HEK293 (cell line): ENCODE results near the gene C1QC.

Experiments
- CTCF ChIA-PET: fragments of 350-600 bp; formaldehyde crosslinking; extraction: SDS; loops from one replicate; lab custom pipeline; 2021; ENCODE audit warnings: antibody characterized with exemption; lab: Yijun Ruan, JAX
- POLR2A ChIA-PET: fragments of 300-600 bp; formaldehyde crosslinking; extraction: SDS; loops from one replicate; lab custom pipeline; 2020; ENCODE audit warnings: antibody characterized with exemption, inconsistent platforms; lab: Yijun Ruan, JAX
- H3K27ac ChIP-seq: fragments of 200-500 bp; sonication (Bioruptor generic); 2 replicates; pipeline ENCODE4 v1.5.1; 2014; ENCODE audit warnings: low read depth, low read length, control low read depth, inconsistent platforms; ENCODE audit errors: extremely low read depth
- H3K36me3 ChIP-seq, 2 experiments: fragments of 200-500 bp in 1 of 2; sonication (Bioruptor generic) in 1 of 2; 1 replicate in 1 of 2; 2 replicates in 1 of 2; pipeline ENCODE4 v1.5.1; 2014 to 2017; ENCODE audit warnings: inconsistent platforms in 2 of 2, low read length in 2 of 2; ENCODE audit not compliant: control insufficient read depth in 2 of 2, insufficient read depth in 1 of 2
- H3K4me1 ChIP-seq: fragments of 200-500 bp; sonication (Bioruptor generic); 2 replicates; pipeline ENCODE4 v1.5.1; 2014; ENCODE audit warnings: mild to moderate bottlenecking, low read length, inconsistent platforms; ENCODE audit not compliant: control insufficient read depth, insufficient read depth
- H3K4me3 ChIP-seq: 2 replicates; pipeline ENCODE4 v1.5.1; 2011; ENCODE audit warnings: low read depth, mild to moderate bottlenecking, control low read depth, low read length, moderate library complexity
- H3K9me3 ChIP-seq: fragments of 200-500 bp; sonication (Bioruptor generic); 2 replicates; pipeline ENCODE4 v1.5.1; 2014; ENCODE audit warnings: low read depth, low read length, inconsistent platforms; ENCODE audit not compliant: control insufficient read depth, insufficient read depth
- FEZF1 ChIP-seq: fragments of 450-650 bp; formaldehyde crosslinking; IDR thresholded peaks from 2 replicates; pipeline ENCODE4 v1.5.1; 2016; ENCODE audit warnings: missing biosample characterization, missing genetic modification characterization
- KLF1 ChIP-seq: fragments of 450-650 bp; formaldehyde crosslinking; IDR thresholded peaks from 2 replicates; pipeline ENCODE4 v1.5.1; 2016; ENCODE audit warnings: missing biosample characterization, missing genetic modification characterization
- OVOL3 ChIP-seq: fragments of 450-650 bp; formaldehyde crosslinking; IDR thresholded peaks from 2 replicates; pipeline ENCODE4 v1.5.1; 2016; ENCODE audit warnings: missing biosample characterization, missing genetic modification characterization
- ZBTB48 ChIP-seq: fragments of 450-650 bp; formaldehyde crosslinking; IDR thresholded peaks from 2 replicates; pipeline ENCODE4 v1.5.1; 2016; ENCODE audit warnings: missing biosample characterization, missing genetic modification characterization
- ZEB2 ChIP-seq: fragments of 450-650 bp; formaldehyde crosslinking; IDR thresholded peaks from 2 replicates; pipeline ENCODE4 v1.5.1; 2016; ENCODE audit warnings: missing biosample characterization, missing genetic modification characterization
- ZFHX2 ChIP-seq: fragments of 450-650 bp; formaldehyde crosslinking; conservative IDR thresholded peaks from 2 replicates; pipeline ENCODE4 v1.5.1; 2016; ENCODE audit warnings: missing biosample characterization, missing genetic modification characterization
- ZFP41 ChIP-seq: fragments of 450-650 bp; formaldehyde crosslinking; IDR thresholded peaks from 2 replicates; pipeline ENCODE4 v1.5.1; 2016; ENCODE audit warnings: missing biosample characterization, missing genetic modification characterization, borderline replicate concordance
- ZIC2 ChIP-seq: fragments of 450-650 bp; formaldehyde crosslinking; IDR thresholded peaks from 2 replicates; pipeline ENCODE4 v1.5.1; 2016; ENCODE audit warnings: missing biosample characterization, missing genetic modification characterization
- ZNF354C ChIP-seq: fragments of 450-650 bp; formaldehyde crosslinking; IDR thresholded peaks from 2 replicates; pipeline ENCODE4 v1.5.1; 2016; ENCODE audit warnings: missing biosample characterization, missing genetic modification characterization, low read depth, borderline replicate concordance
- ZNF555 ChIP-seq: fragments of 450-650 bp; formaldehyde crosslinking; conservative IDR thresholded peaks from 2 replicates; pipeline ENCODE4 v1.5.1; 2017; ENCODE audit warnings: missing biosample characterization, mild to moderate bottlenecking, missing genetic modification characterization, inconsistent platforms
- ZNF747 ChIP-seq: fragments of 450-650 bp; formaldehyde crosslinking; IDR thresholded peaks from 2 replicates; pipeline ENCODE4 v1.5.1; 2016; ENCODE audit warnings: missing biosample characterization, missing genetic modification characterization
- ZNF768 ChIP-seq: fragments of 450-650 bp; formaldehyde crosslinking; IDR thresholded peaks from 2 replicates; pipeline ENCODE4 v1.5.1; 2018; ENCODE audit warnings: missing biosample characterization, mild to moderate bottlenecking, missing genetic modification characterization
- ZNF791 ChIP-seq: fragments of 450-650 bp; formaldehyde crosslinking; IDR thresholded peaks from 2 replicates; pipeline ENCODE4 v1.5.1; 2016; ENCODE audit warnings: missing biosample characterization, missing genetic modification characterization
- TF ChIP-seq, protein P1 (sequence below): fragments of 450-650 bp; formaldehyde crosslinking; IDR thresholded peaks from 2 replicates; pipeline ENCODE4 v1.5.1; 2016; ENCODE audit warnings: missing biosample characterization, missing genetic modification characterization, borderline replicate concordance
- TF ChIP-seq, protein P2 (sequence below): fragments of 450-650 bp; formaldehyde crosslinking; IDR thresholded peaks from 2 replicates; pipeline ENCODE4 v1.5.1; 2016; ENCODE audit warnings: missing biosample characterization, missing genetic modification characterization, borderline replicate concordance

The C1QC gene

DNA sequence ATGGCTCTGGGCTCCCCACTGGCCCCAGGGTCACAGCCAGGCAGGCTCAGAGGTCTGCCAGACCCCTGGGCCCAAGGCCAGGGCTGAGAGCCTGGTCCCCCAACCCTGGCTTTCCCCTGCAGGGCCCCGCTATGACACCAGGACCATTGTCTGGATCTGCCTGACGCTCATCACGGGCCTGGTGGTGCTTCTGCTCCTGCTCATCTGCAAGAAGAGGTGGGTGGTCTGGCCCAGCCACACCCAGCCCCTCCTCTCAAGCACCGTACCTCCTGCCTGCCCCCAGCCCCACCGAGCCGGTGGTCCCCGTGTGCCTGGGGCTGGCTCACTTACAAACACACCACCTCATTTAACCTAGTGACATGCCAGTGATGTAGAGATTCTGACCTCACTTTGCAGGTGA is 48.3 kb upstream of the C1QC start:
- ChIA-PET CTCF (interaction anchor here (0.7 kb wide), 1 partner anchor 137 kb away, joined by 3 read pairs; no protein-coding TSS in a partner anchor), POLR2A (no interaction called here)
- Histone ChIP-seq H3K4me3 (no peak overlapping the region), H3K9me3 (no peaks in the 10 kb centered on the region), H3K4me1 (no peaks in the 10 kb centered on the region), H3K36me3 (no peaks in the 10 kb centered on the region), H3K27ac (no peak overlapping the region)
- TF ChIP-seq ZNF768 (0 out of 2 replicates have a peak, but pooled peaks have one; percentile 23), FEZF1 (no peak)

DNA sequence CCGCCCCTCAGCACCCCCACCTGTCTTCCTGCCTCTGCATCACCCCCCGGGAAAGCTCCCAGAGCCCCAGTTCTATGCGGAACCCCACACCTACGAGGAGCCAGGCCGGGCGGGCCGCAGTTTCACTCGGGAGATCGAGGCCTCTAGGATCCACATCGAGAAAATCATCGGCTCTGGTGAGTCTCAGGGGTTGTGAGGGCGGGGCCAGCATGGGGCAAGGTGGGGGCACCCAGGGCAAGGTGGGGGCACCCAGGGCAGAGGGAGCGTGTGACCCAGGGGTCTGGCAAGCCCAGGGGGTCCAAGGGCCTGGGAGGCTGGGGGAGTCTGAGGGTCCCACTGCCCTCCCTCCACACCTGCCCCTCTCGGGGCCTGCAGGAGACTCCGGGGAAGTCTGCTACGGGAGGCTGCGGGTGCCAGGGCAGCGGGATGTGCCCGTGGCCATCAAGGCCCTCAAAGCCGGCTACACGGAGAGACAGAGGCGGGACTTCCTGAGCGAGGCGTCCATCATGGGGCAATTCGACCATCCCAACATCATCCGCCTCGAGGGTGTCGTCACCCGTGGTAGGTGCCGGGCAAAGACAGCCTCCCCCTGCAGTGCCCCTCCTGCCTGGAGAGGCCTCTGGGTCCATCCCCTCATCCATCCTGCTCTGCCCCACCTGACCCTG is 46.0 kb upstream of the C1QC start:
- no peak overlapping the region for H3K4me3 ChIP-seq
- TF ChIP-seq OVOL3 (tag by site-specific recombination) = no peak
- TF ChIP-seq ZFHX2 (tag by site-specific recombination) = no peak
- no peak for TF ChIP-seq ZNF768
- no peak for TF ChIP-seq ZFP41
- no peak for TF ChIP-seq ZNF791 (tag by site-specific recombination)
- TF ChIP-seq, protein P1, sequence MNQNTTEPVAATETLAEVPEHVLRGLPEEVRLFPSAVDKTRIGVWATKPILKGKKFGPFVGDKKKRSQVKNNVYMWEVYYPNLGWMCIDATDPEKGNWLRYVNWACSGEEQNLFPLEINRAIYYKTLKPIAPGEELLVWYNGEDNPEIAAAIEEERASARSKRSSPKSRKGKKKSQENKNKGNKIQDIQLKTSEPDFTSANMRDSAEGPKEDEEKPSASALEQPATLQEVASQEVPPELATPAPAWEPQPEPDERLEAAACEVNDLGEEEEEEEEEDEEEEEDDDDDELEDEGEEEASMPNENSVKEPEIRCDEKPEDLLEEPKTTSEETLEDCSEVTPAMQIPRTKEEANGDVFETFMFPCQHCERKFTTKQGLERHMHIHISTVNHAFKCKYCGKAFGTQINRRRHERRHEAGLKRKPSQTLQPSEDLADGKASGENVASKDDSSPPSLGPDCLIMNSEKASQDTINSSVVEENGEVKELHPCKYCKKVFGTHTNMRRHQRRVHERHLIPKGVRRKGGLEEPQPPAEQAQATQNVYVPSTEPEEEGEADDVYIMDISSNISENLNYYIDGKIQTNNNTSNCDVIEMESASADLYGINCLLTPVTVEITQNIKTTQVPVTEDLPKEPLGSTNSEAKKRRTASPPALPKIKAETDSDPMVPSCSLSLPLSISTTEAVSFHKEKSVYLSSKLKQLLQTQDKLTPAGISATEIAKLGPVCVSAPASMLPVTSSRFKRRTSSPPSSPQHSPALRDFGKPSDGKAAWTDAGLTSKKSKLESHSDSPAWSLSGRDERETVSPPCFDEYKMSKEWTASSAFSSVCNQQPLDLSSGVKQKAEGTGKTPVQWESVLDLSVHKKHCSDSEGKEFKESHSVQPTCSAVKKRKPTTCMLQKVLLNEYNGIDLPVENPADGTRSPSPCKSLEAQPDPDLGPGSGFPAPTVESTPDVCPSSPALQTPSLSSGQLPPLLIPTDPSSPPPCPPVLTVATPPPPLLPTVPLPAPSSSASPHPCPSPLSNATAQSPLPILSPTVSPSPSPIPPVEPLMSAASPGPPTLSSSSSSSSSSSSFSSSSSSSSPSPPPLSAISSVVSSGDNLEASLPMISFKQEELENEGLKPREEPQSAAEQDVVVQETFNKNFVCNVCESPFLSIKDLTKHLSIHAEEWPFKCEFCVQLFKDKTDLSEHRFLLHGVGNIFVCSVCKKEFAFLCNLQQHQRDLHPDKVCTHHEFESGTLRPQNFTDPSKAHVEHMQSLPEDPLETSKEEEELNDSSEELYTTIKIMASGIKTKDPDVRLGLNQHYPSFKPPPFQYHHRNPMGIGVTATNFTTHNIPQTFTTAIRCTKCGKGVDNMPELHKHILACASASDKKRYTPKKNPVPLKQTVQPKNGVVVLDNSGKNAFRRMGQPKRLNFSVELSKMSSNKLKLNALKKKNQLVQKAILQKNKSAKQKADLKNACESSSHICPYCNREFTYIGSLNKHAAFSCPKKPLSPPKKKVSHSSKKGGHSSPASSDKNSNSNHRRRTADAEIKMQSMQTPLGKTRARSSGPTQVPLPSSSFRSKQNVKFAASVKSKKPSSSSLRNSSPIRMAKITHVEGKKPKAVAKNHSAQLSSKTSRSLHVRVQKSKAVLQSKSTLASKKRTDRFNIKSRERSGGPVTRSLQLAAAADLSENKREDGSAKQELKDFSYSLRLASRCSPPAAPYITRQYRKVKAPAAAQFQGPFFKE (tag by site-specific recombination) = no peak
- TF ChIP-seq ZNF747 (tag by site-specific recombination) = no peak
- TF ChIP-seq KLF1 (tag by site-specific recombination) = no peak
- H3K4me1 ChIP-seq = no peaks in the 10 kb centered on the region
- no peaks in the 10 kb centered on the region for H3K9me3 ChIP-seq
- H3K27ac ChIP-seq = no peak overlapping the region
- H3K36me3 ChIP-seq = no peaks in the 10 kb centered on the region
- CTCF ChIA-PET = no interaction called here
- POLR2A ChIA-PET = no interaction called here

DNA sequence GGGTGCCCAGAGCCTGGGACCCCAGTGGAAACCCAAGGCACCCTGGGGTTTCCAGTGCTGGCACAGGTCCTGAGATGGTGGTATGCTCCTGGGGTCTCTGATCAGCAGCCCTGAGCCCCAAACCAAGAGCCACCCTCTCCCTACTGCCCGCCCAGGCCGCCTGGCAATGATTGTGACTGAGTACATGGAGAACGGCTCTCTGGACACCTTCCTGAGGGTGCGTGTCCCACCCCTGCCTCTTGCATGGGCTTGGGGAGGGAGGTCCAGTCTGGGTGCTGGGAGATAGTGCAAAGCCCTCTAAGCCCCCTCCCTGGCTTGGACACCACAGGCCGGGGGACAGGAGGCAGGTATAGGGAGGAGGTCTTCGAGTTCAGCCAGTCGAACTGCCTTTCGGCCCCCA is 45.4 kb upstream of the C1QC start:
- H3K9me3 ChIP-seq = no peaks in the 10 kb centered on the region
- CTCF ChIA-PET = no interaction called here
- no peak overlapping the region for H3K4me3 ChIP-seq
- no peaks in the 10 kb centered on the region for H3K4me1 ChIP-seq
- H3K27ac ChIP-seq = no peak overlapping the region
- POLR2A ChIA-PET = no interaction called here
- no peaks in the 10 kb centered on the region for H3K36me3 ChIP-seq
- TF ChIP-seq ZBTB48 (tag by site-specific recombination) (no peak), ZIC2 (tag by site-specific recombination) (no peak), ZNF555 (tag by site-specific recombination) (no peak), ZNF354C (tag by site-specific recombination) (no peak), ZEB2 (tag by site-specific recombination) (no peak)
- TF ChIP-seq, protein P2, sequence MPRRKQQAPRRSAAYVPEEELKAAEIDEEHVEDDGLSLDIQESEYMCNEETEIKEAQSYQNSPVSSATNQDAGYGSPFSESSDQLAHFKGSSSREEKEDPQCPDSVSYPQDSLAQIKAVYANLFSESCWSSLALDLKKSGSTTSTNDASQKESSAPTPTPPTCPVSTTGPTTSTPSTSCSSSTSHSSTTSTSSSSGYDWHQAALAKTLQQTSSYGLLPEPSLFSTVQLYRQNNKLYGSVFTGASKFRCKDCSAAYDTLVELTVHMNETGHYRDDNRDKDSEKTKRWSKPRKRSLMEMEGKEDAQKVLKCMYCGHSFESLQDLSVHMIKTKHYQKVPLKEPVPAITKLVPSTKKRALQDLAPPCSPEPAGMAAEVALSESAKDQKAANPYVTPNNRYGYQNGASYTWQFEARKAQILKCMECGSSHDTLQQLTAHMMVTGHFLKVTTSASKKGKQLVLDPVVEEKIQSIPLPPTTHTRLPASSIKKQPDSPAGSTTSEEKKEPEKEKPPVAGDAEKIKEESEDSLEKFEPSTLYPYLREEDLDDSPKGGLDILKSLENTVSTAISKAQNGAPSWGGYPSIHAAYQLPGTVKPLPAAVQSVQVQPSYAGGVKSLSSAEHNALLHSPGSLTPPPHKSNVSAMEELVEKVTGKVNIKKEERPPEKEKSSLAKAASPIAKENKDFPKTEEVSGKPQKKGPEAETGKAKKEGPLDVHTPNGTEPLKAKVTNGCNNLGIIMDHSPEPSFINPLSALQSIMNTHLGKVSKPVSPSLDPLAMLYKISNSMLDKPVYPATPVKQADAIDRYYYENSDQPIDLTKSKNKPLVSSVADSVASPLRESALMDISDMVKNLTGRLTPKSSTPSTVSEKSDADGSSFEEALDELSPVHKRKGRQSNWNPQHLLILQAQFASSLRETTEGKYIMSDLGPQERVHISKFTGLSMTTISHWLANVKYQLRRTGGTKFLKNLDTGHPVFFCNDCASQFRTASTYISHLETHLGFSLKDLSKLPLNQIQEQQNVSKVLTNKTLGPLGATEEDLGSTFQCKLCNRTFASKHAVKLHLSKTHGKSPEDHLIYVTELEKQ (tag by site-specific recombination) = no peak
- TF ChIP-seq, protein P1 (tag by site-specific recombination) = no peak
